RWPE1 (cell line): Measurements from ENCODE around the gene HPX.

Experiments
- CTCF ChIA-PET: fragments of 350-600 bp; sonication (Branson Sonifier 250); formaldehyde crosslinking; extraction: SDS; loops from one replicate; lab custom pipeline; 2021; lab: Yijun Ruan, JAX
- POLR2A ChIA-PET: fragments of 400-600 bp; formaldehyde crosslinking; extraction: SDS; loops from one replicate; lab custom pipeline; 2020; ENCODE audit warnings: antibody characterized with exemption; ENCODE audit not compliant: low non-redundant PET; lab: Yijun Ruan, JAX
- DNase-seq: peaks from one replicate; pipeline ENCODE4 v3.0.0; 2012; ENCODE audit warnings: low spot score
- H3K27ac ChIP-seq: fragments of 450-650 bp; 2 replicates; pipeline ENCODE4 v1.5.1; 2017
- CTCF ChIP-seq: fragments of 450-650 bp; conservative IDR thresholded peaks from 2 replicates; pipeline ENCODE4 v1.5.1; 2017; ENCODE audit warnings: low read depth, mild to moderate bottlenecking

Gene HPX

DNA sequence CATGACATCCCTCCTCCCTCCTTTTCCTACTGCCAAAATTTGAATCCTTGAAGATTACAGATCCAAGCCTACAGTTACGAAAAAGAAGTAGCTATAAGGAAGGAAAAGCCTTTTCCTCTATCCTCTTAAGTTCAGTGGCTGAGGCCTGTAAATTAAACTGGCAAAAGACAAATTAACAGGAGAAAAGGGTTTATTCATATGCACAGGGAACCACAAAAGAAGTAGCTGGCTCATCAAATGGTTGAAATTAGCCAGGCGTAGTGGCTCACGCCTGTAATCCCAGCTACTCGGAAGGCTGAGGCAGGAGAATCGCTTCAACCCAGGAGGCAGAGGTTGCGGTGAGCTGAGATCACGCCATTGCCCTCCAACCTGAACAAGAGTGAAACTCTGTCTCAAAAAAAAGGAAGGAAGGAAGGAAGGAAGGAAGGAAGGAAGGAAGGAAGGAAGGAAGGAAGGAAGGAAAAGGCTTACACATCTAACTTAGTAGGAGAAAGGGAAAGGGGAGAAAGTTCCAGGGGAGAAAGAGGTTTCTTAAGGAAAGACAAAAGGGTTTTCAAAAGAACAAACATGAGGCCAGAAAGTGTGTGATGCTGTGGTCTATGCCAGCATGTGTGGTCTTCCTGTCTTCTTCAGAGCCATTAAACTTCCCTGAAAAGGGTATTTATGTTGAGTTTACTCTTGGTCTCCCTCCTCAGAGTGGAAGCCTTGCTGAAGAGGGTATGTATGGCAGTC is 55.6 kb downstream of the HPX start:
- DNase-seq = no peak
- POLR2A ChIA-PET = no interaction called here
- H3K27ac ChIP-seq = no peak overlapping the region
- no peak for TF ChIP-seq CTCF
- CTCF ChIA-PET = no interaction called here
